Mesendoderm (in vitro differentiated cells): Measurements from ENCODE around the gene PDCD5.

Experiments used
- DNase-seq: peaks from one replicate; pipeline ENCODE4 v3.0.0; 2013
- H2AK5ac ChIP-seq: 2 replicates; pipeline ENCODE4 v1.6.1; 2013; ENCODE audit warnings: low read length, inconsistent platforms
- H2BK120ac ChIP-seq: 2 replicates; pipeline ENCODE4 v1.6.1; 2013; ENCODE audit warnings: low read depth, mild to moderate bottlenecking, low read length, moderate library complexity, mixed read lengths
- H2BK15ac ChIP-seq: replicated peaks from 2 replicates; pipeline ENCODE4 v1.6.1; 2013; ENCODE audit warnings: low read depth, mild to moderate bottlenecking, moderate library complexity
- H2BK5ac ChIP-seq: 2 replicates; pipeline ENCODE4 v1.6.1; 2013; ENCODE audit warnings: low read length, inconsistent platforms
- H3K18ac ChIP-seq: 2 replicates; pipeline ENCODE4 v1.6.1; 2013; ENCODE audit warnings: mild to moderate bottlenecking, low read length, mixed read lengths
- H3K23ac ChIP-seq: one replicate; pipeline ENCODE4 v1.6.1; 2013; ENCODE audit warnings: low read length
- H3K27ac ChIP-seq: 2 replicates; pipeline ENCODE4 v1.5.1; 2013; ENCODE audit warnings: low read depth, mild to moderate bottlenecking, inconsistent platforms, low read length, moderate library complexity
- H3K27me3 ChIP-seq: 2 replicates; pipeline ENCODE4 v1.6.1; 2013; ENCODE audit warnings: low read length, control low read depth, mild to moderate bottlenecking, inconsistent platforms; ENCODE audit not compliant: insufficient read depth, poor library complexity
- H3K36me3 ChIP-seq: 2 replicates; pipeline ENCODE4 v1.6.1; 2013; ENCODE audit warnings: low read length, inconsistent platforms; ENCODE audit not compliant: control insufficient read depth, insufficient read depth
- H3K4ac ChIP-seq: one replicate; pipeline ENCODE4 v1.6.1; 2013; ENCODE audit warnings: low read depth, mild to moderate bottlenecking, low read length, moderate library complexity
- H3K4me1 ChIP-seq: 2 replicates; pipeline ENCODE4 v1.6.1; 2013; ENCODE audit warnings: low read depth, low read length, inconsistent platforms; ENCODE audit not compliant: control insufficient read depth
- H3K4me2 ChIP-seq: 2 replicates; pipeline ENCODE4 v1.6.1; 2013; ENCODE audit warnings: low read length
- H3K4me3 ChIP-seq: 2 replicates; pipeline ENCODE4 v1.5.1; 2013; ENCODE audit warnings: mild to moderate bottlenecking, low read length
- H3K56ac ChIP-seq: one replicate; pipeline ENCODE4 v1.6.1; 2013; ENCODE audit warnings: low read length
- H3K79me1 ChIP-seq: 2 replicates; pipeline ENCODE4 v1.6.1; 2013; ENCODE audit warnings: low read length, inconsistent platforms
- H3K79me2 ChIP-seq: 2 replicates; pipeline ENCODE4 v1.6.1; 2013; ENCODE audit warnings: mild to moderate bottlenecking, low read length; ENCODE audit not compliant: control insufficient read depth, insufficient read depth
- H3K9ac ChIP-seq: 2 replicates; pipeline ENCODE4 v1.6.1; 2013; ENCODE audit warnings: low read length, inconsistent platforms
- H4K5ac ChIP-seq: one replicate; pipeline ENCODE4 v1.6.1; 2013; ENCODE audit warnings: low read length
- H4K8ac ChIP-seq: one replicate; pipeline ENCODE4 v1.6.1; 2013; ENCODE audit warnings: low read depth, mild to moderate bottlenecking, control low read depth, low read length, moderate library complexity
- WGBS: extraction: QIAGEN DNeasy Blood & Tissue Kit; methylation state at CpG from one replicate; pipeline ENCODE4 v1.1.7; 2013; ENCODE audit warnings: low lambda C conversion rate, missing lambda C conversion rate; ENCODE audit not compliant: insufficient coverage; ENCODE audit errors: extremely low coverage; 5-methylcytosine and 5-hydroxymethylcytosine counted together

PDCD5 gene

DNA sequence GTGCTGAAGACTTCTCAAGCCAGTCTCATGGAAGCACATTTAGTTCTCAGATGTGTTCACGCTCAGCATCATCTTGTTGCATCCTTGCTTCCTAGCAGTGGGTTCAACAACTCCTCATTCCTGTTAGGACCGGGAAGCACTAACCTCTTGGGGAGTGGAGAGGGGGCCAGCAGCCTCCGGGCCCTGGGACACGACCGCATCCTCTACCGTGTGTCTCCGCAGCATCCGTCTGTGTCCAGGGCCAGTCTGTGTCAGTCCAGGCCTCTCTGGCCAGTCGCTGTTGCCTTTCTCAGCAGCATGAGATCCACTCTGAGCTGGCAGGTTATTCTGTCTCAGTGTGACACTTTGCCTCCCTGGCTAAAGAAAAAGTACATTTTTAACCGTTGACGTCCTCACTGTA is 17.0 kb downstream of the PDCD5 start:
- Histone ChIP-seq H3K36me3 (peaks cover 9% of the 10 kb centered on the region), H3K9ac (no peak overlapping the region), H3K4me3 (no peak overlapping the region), H3K27ac (no peak overlapping the region), H2BK15ac (no peak overlapping the region), H3K56ac (no peak overlapping the region), H2AK5ac (no peak overlapping the region), H3K27me3 (no peaks in the 10 kb centered on the region), H3K4me2 (no peak overlapping the region), H4K8ac (no peak overlapping the region), H3K79me2 (no peaks in the 10 kb centered on the region), H3K4me1 (no peaks in the 10 kb centered on the region), H3K4ac (no peak overlapping the region), H3K23ac (no peak overlapping the region), H2BK5ac (no peak overlapping the region), H2BK120ac (no peak overlapping the region), H4K5ac (no peak overlapping the region), H3K79me1 (no peaks in the 10 kb centered on the region), H3K18ac (no peak overlapping the region)
- no CpG with 5 or more reads among the region's 11 CpGs for WGBS
- no peak for DNase-seq

DNA sequence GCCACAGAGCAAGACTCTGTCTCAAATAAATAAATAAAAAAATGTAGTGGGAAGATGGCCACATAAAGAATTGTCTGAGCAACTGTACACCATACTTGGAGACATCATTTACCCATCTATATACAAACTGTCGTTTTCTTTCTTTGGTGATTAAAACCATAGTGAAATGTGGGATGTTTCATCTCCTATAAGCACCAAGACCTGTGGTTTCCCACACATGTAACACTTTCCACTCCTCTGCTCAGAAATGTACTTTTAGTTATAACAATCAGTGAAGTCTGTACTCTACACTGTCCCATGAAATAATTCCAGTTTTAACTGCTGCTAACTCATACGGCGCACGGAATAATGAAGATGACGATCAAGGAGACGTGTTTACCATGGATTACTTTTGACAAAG is 18.3 kb downstream of the PDCD5 start:
- peaks cover 13% of the 10 kb centered on the region for H3K36me3 ChIP-seq
- H3K56ac ChIP-seq = no peak overlapping the region
- H3K4me2 ChIP-seq = no peak overlapping the region
- no peaks in the 10 kb centered on the region for H3K27me3 ChIP-seq
- H3K4me1 ChIP-seq = no peaks in the 10 kb centered on the region
- no peak overlapping the region for H3K18ac ChIP-seq
- H4K8ac ChIP-seq = no peak overlapping the region
- H2BK5ac ChIP-seq = no peak overlapping the region
- no CpG with 5 or more reads among the region's 6 CpGs for WGBS
- no peak overlapping the region for H3K4me3 ChIP-seq
- no peak overlapping the region for H3K9ac ChIP-seq
- H3K79me1 ChIP-seq = no peaks in the 10 kb centered on the region
- no peaks in the 10 kb centered on the region for H3K79me2 ChIP-seq
- H3K23ac ChIP-seq = no peak overlapping the region
- H4K5ac ChIP-seq = no peak overlapping the region
- no peak overlapping the region for H3K4ac ChIP-seq
- H2BK15ac ChIP-seq = no peak overlapping the region
- no peak overlapping the region for H3K27ac ChIP-seq
- DNase-seq = no peak
- H2BK120ac ChIP-seq = no peak overlapping the region
- no peak overlapping the region for H2AK5ac ChIP-seq

- H3K27me3 ChIP-seq = no peaks in the 10 kb centered on the region
- no peak overlapping the region for H4K8ac ChIP-seq
- no peak overlapping the region for H4K5ac ChIP-seq
- H2BK120ac ChIP-seq = no peak overlapping the region
- H2BK15ac ChIP-seq = no peak overlapping the region
- no peaks in the 10 kb centered on the region for H3K4me1 ChIP-seq
- no CpG with 5 or more reads among the region's 2 CpGs for WGBS
- H3K9ac ChIP-seq = no peak overlapping the region
- no peaks in the 10 kb centered on the region for H3K79me1 ChIP-seq
- H3K23ac ChIP-seq = no peak overlapping the region
- no peak overlapping the region for H2BK5ac ChIP-seq
- H3K4me3 ChIP-seq = no peak overlapping the region
- H3K4ac ChIP-seq = no peak overlapping the region
- H3K18ac ChIP-seq = no peak overlapping the region
- H3K4me2 ChIP-seq = no peak overlapping the region
- DNase-seq = peak; percentile 59
- H2AK5ac ChIP-seq = no peak overlapping the region
- H3K36me3 ChIP-seq = peaks cover 13% of the 10 kb centered on the region
- no peak overlapping the region for H3K27ac ChIP-seq
- no peaks in the 10 kb centered on the region for H3K79me2 ChIP-seq
- H3K56ac ChIP-seq = no peak overlapping the region
Observed at GRCh38 chr19:32599736-32600157, 18.8 kb downstream of the PDCD5 start.

GRCh38 chr19:32603961-32604360 is 23.0 kb downstream of the PDCD5 start:
- WGBS = no CpG with 5 or more reads among the region's 14 CpGs
- no peak overlapping the region for H2BK5ac ChIP-seq
- H3K27me3 ChIP-seq = no peaks in the 10 kb centered on the region
- no peak overlapping the region for H3K27ac ChIP-seq
- no peak for DNase-seq
- no peak overlapping the region for H3K4ac ChIP-seq
- no peak overlapping the region for H2AK5ac ChIP-seq
- no peak overlapping the region for H4K5ac ChIP-seq
- H3K23ac ChIP-seq = no peak overlapping the region
- H4K8ac ChIP-seq = no peak overlapping the region
- no peak overlapping the region for H2BK15ac ChIP-seq
- no peak overlapping the region for H3K4me2 ChIP-seq
- H3K79me2 ChIP-seq = no peaks in the 10 kb centered on the region
- H3K36me3 ChIP-seq = peaks cover 8% of the 10 kb centered on the region
- no peak overlapping the region for H3K9ac ChIP-seq
- H3K4me1 ChIP-seq = no peaks in the 10 kb centered on the region
- no peak overlapping the region for H2BK120ac ChIP-seq
- no peak overlapping the region for H3K4me3 ChIP-seq
- H3K79me1 ChIP-seq = no peaks in the 10 kb centered on the region
- H3K56ac ChIP-seq = no peak overlapping the region
- no peak overlapping the region for H3K18ac ChIP-seq

GRCh38 chr19:32605544-32605943 is 24.6 kb downstream of the PDCD5 start:
- Histone ChIP-seq H4K8ac (no peak overlapping the region), H2BK5ac (no peak overlapping the region), H3K27me3 (no peaks in the 10 kb centered on the region), H3K27ac (no peak overlapping the region), H3K36me3 (peaks cover 6% of the 10 kb centered on the region), H3K79me2 (no peaks in the 10 kb centered on the region), H3K4me2 (no peak overlapping the region), H3K56ac (no peak overlapping the region), H2BK120ac (no peak overlapping the region), H3K9ac (no peak overlapping the region), H3K18ac (no peak overlapping the region), H3K79me1 (no peaks in the 10 kb centered on the region), H2BK15ac (no peak overlapping the region), H3K23ac (no peak overlapping the region), H2AK5ac (no peak overlapping the region), H3K4me3 (no peak overlapping the region), H4K5ac (no peak overlapping the region), H3K4ac (no peak overlapping the region), H3K4me1 (no peaks in the 10 kb centered on the region)
- WGBS = no CpG with 5 or more reads among the region's 21 CpGs
- DNase-seq = no peak

- no peak for DNase-seq
- Histone ChIP-seq H3K27me3 (no peaks in the 10 kb centered on the region), H3K79me2 (no peaks in the 10 kb centered on the region), H3K18ac (no peak overlapping the region), H3K79me1 (no peaks in the 10 kb centered on the region), H3K36me3 (peaks cover 6% of the 10 kb centered on the region), H3K9ac (no peak overlapping the region), H2BK120ac (no peak overlapping the region), H2AK5ac (no peak overlapping the region), H3K4me1 (no peaks in the 10 kb centered on the region), H3K4ac (no peak overlapping the region), H2BK5ac (no peak overlapping the region), H3K4me2 (no peak overlapping the region), H3K23ac (no peak overlapping the region), H2BK15ac (no peak overlapping the region), H3K27ac (no peak overlapping the region), H3K4me3 (no peak overlapping the region), H4K5ac (no peak overlapping the region), H3K56ac (no peak overlapping the region), H4K8ac (no peak overlapping the region)
- WGBS = no CpG with 5 or more reads among the region's 15 CpGs
Observed at GRCh38 chr19:32606289-32606688, 25.3 kb downstream of the PDCD5 start.
